SK-N-SH treated with all-trans-retinoic acid at 6 μM for 48 hours (cell line): ENCODE measurements around the gene MCM10.

Experiments
- ATAC-seq: fragments of 200-7000 bp; cut with Tn5 transposase; 3 replicates; pipeline ENCODE4 v1.9.1; 2020; ENCODE audit warnings: mild to moderate bottlenecking, moderate library complexity
- ARNTL ChIP-seq: fragments of 450-650 bp; formaldehyde crosslinking; IDR thresholded peaks from 2 replicates; pipeline ENCODE4 v1.5.0; 2020; ENCODE audit warnings: low read depth, mild to moderate bottlenecking, moderate library complexity, borderline replicate concordance
- BACH2 ChIP-seq: fragments of 250-450 bp; sonication (Bioruptor Pico); IDR thresholded peaks from 2 replicates; pipeline ENCODE4 v1.9.0; 2021; ENCODE audit warnings: mild to moderate bottlenecking, borderline replicate concordance
- CSDC2 ChIP-seq: fragments of 250-450 bp; sonication (Bioruptor Pico); IDR thresholded peaks from 2 replicates; pipeline ENCODE4 v1.5.0; 2020; ENCODE audit warnings: mild to moderate bottlenecking, moderate library complexity
- ESRRG ChIP-seq: fragments of 250-450 bp; sonication (Bioruptor Pico); IDR thresholded peaks from 2 replicates; pipeline ENCODE4 v1.6.1; 2021; ENCODE audit warnings: mild to moderate bottlenecking
- GLIS3 ChIP-seq: fragments of 250-450 bp; sonication (Bioruptor Pico); IDR thresholded peaks from 2 replicates; pipeline ENCODE4 v1.5.0; 2020; ENCODE audit warnings: mild to moderate bottlenecking, moderate library complexity
- ISL1 ChIP-seq: fragments of 250-450 bp; sonication (Bioruptor Pico); IDR thresholded peaks from 2 replicates; pipeline ENCODE4 v2.1.2; 2022; ENCODE audit warnings: mild to moderate bottlenecking, moderate library complexity
- OSR1 ChIP-seq: fragments of 250-450 bp; sonication (Bioruptor Pico); IDR thresholded peaks from 2 replicates; pipeline ENCODE4 v1.8.0; 2022; ENCODE audit warnings: moderate library complexity, mild to moderate bottlenecking, inconsistent platforms
- PPARA ChIP-seq: fragments of 250-450 bp; sonication (Bioruptor Pico); IDR thresholded peaks from 2 replicates; pipeline ENCODE4 v1.5.0; 2020; ENCODE audit warnings: mild to moderate bottlenecking, borderline replicate concordance
- RARB ChIP-seq: fragments of 250-450 bp; sonication (Bioruptor Pico); IDR thresholded peaks from 2 replicates; pipeline ENCODE4 v1.8.0; 2021; ENCODE audit warnings: mild to moderate bottlenecking, moderate library complexity
- SNAI2 ChIP-seq: fragments of 250-450 bp; sonication (Bioruptor Pico); IDR thresholded peaks from 2 replicates; pipeline ENCODE4 v1.5.0; 2020; ENCODE audit warnings: mild to moderate bottlenecking, moderate library complexity
- TCF4 ChIP-seq: fragments of 250-450 bp; sonication (Bioruptor Pico); IDR thresholded peaks from 2 replicates; pipeline ENCODE4 v1.8.0; 2021; ENCODE audit warnings: mild to moderate bottlenecking, moderate library complexity, borderline replicate concordance
- TOX ChIP-seq: fragments of 250-450 bp; sonication (Bioruptor Pico); IDR thresholded peaks from 2 replicates; pipeline ENCODE4 v1.8.0; 2021; ENCODE audit warnings: mild to moderate bottlenecking, moderate library complexity, borderline replicate concordance
- ZC3H10 ChIP-seq: fragments of 250-450 bp; sonication (Bioruptor Pico); IDR thresholded peaks from 2 replicates; pipeline ENCODE4 v1.5.1; 2021; ENCODE audit warnings: mild to moderate bottlenecking, moderate library complexity
- ZFP30 ChIP-seq: fragments of 450-650 bp; formaldehyde crosslinking; IDR thresholded peaks from 2 replicates; pipeline ENCODE4 v1.5.0; 2022; ENCODE audit warnings: mild to moderate bottlenecking, moderate library complexity
- ZNF565 ChIP-seq: fragments of 450-650 bp; formaldehyde crosslinking; conservative IDR thresholded peaks from 2 replicates; pipeline ENCODE4 v1.5.0; 2020; ENCODE audit warnings: low read depth, mild to moderate bottlenecking, moderate library complexity
- ZNF70 ChIP-seq: fragments of 450-650 bp; formaldehyde crosslinking; IDR thresholded peaks from 2 replicates; pipeline ENCODE4 v1.5.0; 2020; ENCODE audit warnings: mild to moderate bottlenecking, moderate library complexity
- ZNF8 ChIP-seq: fragments of 450-650 bp; formaldehyde crosslinking; IDR thresholded peaks from 2 replicates; pipeline ENCODE4 v1.5.0; 2020; ENCODE audit warnings: mild to moderate bottlenecking, moderate library complexity
- TF ChIP-seq, protein P1 (sequence below): fragments of 250-450 bp; sonication (Bioruptor Pico); IDR thresholded peaks from 2 replicates; pipeline ENCODE4 v1.8.0; 2020; ENCODE audit warnings: mild to moderate bottlenecking, moderate library complexity, borderline replicate concordance
- TF ChIP-seq, protein P2 (sequence below): fragments of 250-450 bp; sonication (Bioruptor Pico); IDR thresholded peaks from 2 replicates; pipeline ENCODE4 v1.5.1; 2021; ENCODE audit warnings: mild to moderate bottlenecking, moderate library complexity
- TF ChIP-seq, protein P3 (sequence below): fragments of 250-450 bp; sonication (Bioruptor Pico); IDR thresholded peaks from 2 replicates; pipeline ENCODE4 v1.5.0; 2020; ENCODE audit warnings: mild to moderate bottlenecking, moderate library complexity
- TF ChIP-seq, protein P4 (sequence below): fragments of 250-450 bp; sonication (Bioruptor Pico); IDR thresholded peaks from 2 replicates; pipeline ENCODE4 v1.5.1; 2020; ENCODE audit warnings: low read depth, mild to moderate bottlenecking, moderate library complexity

Gene MCM10

DNA sequence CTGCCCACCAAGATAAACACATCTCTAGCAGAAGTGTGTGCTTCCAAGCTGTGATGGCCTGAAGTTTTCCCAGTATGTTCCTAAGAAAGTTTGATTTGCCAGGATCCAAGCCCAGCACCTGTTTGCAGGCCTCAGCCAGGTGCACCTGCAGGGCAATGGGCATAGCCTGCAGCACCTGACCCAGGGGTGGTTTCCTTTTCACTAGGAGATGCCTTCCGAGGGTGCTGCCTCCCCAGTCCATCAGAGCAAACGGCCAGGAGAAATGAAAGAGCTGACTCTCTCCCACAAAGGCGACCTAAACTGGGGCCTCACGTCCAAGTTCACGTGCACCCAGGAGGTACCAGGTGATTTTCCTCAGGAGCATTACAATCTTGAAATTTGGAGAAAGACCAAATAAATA is 65.7 kb downstream of the MCM10 start:
- TF ChIP-seq PPARA = no peak
- TF ChIP-seq RARB (CRISPR knock-in tag) = no peak
- no peak for TF ChIP-seq GLIS3
- no peak for TF ChIP-seq ZNF70
- TF ChIP-seq SNAI2 (CRISPR knock-in tag) = no peak
- TF ChIP-seq TOX (CRISPR knock-in tag) = no peak
- no peak for TF ChIP-seq TCF4 (CRISPR knock-in tag)
- TF ChIP-seq ZNF565 (CRISPR knock-in tag) = no peak
- TF ChIP-seq, all 23 proteins: peak for 0
- no peak for ATAC-seq

DNA sequence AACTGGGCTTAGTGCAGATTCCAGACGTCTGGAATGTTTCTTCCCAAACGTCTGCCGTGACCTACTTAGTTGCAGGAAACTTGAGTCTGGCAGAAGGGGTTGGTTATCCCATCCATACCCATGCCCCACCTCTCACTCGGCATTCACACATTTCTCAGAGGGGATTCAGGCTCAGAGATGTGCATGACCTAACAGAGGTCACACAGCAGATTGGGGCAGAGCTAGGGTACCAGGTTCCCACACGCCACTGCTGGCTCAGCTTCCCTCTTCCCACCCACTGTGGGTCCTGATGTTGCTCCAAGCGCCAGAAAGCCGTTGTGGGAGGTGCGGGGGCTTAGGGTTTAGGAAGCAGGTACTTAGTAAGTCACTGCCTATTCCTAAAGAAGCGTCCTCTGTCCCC is 69.8 kb downstream of the MCM10 start:
- TF ChIP-seq, protein P1, sequence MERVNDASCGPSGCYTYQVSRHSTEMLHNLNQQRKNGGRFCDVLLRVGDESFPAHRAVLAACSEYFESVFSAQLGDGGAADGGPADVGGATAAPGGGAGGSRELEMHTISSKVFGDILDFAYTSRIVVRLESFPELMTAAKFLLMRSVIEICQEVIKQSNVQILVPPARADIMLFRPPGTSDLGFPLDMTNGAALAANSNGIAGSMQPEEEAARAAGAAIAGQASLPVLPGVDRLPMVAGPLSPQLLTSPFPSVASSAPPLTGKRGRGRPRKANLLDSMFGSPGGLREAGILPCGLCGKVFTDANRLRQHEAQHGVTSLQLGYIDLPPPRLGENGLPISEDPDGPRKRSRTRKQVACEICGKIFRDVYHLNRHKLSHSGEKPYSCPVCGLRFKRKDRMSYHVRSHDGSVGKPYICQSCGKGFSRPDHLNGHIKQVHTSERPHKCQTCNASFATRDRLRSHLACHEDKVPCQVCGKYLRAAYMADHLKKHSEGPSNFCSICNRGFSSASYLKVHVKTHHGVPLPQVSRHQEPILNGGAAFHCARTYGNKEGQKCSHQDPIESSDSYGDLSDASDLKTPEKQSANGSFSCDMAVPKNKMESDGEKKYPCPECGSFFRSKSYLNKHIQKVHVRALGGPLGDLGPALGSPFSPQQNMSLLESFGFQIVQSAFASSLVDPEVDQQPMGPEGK (CRISPR knock-in tag) = no peak
- no peak for TF ChIP-seq OSR1 (CRISPR knock-in tag)
- ATAC-seq = no peak

DNA sequence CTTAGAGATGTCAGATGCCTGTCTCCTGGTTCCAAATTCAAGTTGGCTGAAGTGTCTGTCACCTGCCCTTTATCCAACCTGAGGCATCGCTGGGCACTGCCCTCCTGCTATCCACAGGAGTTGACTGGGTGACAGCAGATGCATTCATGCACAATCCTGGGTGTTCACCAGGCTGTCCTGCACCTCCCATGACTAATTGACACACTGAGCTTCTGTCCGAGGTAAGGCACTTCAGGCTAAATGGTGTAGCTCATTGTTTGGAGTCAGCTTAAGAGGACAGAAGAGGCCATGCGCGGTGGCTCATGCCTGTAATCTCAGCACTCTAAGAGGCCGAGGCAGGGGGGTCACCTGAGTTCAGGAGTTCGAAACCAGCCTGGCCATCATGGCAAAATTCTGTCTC is 70.5 kb downstream of the MCM10 start:
- no peak for ATAC-seq
- TF ChIP-seq, protein P1 (CRISPR knock-in tag) = no peak
- TF ChIP-seq ZFP30 (CRISPR knock-in tag) = no peak
- TF ChIP-seq TOX (CRISPR knock-in tag) = no peak
- TF ChIP-seq, protein P2, sequence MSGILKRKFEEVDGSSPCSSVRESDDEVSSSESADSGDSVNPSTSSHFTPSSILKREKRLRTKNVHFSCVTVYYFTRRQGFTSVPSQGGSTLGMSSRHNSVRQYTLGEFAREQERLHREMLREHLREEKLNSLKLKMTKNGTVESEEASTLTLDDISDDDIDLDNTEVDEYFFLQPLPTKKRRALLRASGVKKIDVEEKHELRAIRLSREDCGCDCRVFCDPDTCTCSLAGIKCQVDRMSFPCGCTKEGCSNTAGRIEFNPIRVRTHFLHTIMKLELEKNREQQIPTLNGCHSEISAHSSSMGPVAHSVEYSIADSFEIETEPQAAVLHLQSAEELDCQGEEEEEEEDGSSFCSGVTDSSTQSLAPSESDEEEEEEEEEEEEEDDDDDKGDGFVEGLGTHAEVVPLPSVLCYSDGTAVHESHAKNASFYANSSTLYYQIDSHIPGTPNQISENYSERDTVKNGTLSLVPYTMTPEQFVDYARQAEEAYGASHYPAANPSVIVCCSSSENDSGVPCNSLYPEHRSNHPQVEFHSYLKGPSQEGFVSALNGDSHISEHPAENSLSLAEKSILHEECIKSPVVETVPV (CRISPR knock-in tag) = no peak
- TF ChIP-seq PPARA = no peak
- TF ChIP-seq OSR1 (CRISPR knock-in tag) = no peak
- no peak for TF ChIP-seq ZNF8 (CRISPR knock-in tag)
- no peak for TF ChIP-seq CSDC2 (CRISPR knock-in tag)
- no peak for TF ChIP-seq RARB (CRISPR knock-in tag)
- no peak for TF ChIP-seq ZC3H10 (CRISPR knock-in tag)
- TF ChIP-seq GLIS3 = no peak
- no peak for TF ChIP-seq ESRRG (CRISPR knock-in tag)
- TF ChIP-seq ARNTL (CRISPR knock-in tag) = no peak
- TF ChIP-seq SNAI2 (CRISPR knock-in tag) = no peak
- no peak for TF ChIP-seq ZNF565 (CRISPR knock-in tag)
- TF ChIP-seq, protein P3, sequence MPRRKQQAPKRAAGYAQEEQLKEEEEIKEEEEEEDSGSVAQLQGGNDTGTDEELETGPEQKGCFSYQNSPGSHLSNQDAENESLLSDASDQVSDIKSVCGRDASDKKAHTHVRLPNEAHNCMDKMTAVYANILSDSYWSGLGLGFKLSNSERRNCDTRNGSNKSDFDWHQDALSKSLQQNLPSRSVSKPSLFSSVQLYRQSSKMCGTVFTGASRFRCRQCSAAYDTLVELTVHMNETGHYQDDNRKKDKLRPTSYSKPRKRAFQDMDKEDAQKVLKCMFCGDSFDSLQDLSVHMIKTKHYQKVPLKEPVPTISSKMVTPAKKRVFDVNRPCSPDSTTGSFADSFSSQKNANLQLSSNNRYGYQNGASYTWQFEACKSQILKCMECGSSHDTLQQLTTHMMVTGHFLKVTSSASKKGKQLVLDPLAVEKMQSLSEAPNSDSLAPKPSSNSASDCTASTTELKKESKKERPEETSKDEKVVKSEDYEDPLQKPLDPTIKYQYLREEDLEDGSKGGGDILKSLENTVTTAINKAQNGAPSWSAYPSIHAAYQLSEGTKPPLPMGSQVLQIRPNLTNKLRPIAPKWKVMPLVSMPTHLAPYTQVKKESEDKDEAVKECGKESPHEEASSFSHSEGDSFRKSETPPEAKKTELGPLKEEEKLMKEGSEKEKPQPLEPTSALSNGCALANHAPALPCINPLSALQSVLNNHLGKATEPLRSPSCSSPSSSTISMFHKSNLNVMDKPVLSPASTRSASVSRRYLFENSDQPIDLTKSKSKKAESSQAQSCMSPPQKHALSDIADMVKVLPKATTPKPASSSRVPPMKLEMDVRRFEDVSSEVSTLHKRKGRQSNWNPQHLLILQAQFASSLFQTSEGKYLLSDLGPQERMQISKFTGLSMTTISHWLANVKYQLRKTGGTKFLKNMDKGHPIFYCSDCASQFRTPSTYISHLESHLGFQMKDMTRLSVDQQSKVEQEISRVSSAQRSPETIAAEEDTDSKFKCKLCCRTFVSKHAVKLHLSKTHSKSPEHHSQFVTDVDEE (CRISPR knock-in tag) = no peak
- no peak for TF ChIP-seq ISL1 (CRISPR knock-in tag)
- TF ChIP-seq TCF4 (CRISPR knock-in tag) = no peak

DNA sequence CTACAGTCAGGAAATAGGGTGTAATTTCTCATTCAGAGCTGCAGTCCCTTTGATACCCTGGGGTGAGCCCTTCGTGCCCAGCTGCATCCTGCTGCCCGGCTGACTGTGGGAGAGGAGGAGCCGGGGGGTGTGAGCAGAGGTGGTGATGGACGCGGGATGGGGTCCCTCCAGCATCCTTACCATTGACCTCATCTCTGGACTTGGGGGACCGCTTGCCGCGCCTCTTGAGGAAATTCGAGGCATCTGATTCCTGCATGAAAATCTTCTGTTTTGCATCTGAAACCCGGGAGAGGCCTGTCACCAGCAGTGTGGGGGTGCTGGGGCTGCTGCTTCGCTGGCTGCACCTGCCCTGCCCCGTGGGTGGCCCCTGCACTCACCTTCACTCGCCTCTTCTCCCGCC is 72.0 kb downstream of the MCM10 start:
- ATAC-seq = no peak

More for the DNA sequence above, 72.0 kb downstream of the MCM10 start:
- no peak for TF ChIP-seq ZNF8 (CRISPR knock-in tag)
- TF ChIP-seq ZFP30 (CRISPR knock-in tag) = no peak
- TF ChIP-seq, protein P2 (CRISPR knock-in tag) = no peak
- TF ChIP-seq, protein P4, sequence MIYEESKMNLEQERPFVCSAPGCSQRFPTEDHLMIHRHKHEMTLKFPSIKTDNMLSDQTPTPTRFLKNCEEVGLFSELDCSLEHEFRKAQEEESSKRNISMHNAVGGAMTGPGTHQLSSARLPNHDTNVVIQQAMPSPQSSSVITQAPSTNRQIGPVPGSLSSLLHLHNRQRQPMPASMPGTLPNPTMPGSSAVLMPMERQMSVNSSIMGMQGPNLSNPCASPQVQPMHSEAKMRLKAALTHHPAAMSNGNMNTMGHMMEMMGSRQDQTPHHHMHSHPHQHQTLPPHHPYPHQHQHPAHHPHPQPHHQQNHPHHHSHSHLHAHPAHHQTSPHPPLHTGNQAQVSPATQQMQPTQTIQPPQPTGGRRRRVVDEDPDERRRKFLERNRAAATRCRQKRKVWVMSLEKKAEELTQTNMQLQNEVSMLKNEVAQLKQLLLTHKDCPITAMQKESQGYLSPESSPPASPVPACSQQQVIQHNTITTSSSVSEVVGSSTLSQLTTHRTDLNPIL (CRISPR knock-in tag) = no peak
- TF ChIP-seq ESRRG (CRISPR knock-in tag) = no peak
- no peak for TF ChIP-seq ZC3H10 (CRISPR knock-in tag)
- TF ChIP-seq BACH2 (CRISPR knock-in tag) = no peak
- TF ChIP-seq ZNF70 = no peak
- TF ChIP-seq, protein P1 (CRISPR knock-in tag) = no peak
- TF ChIP-seq PPARA = no peak
- no peak for TF ChIP-seq ISL1 (CRISPR knock-in tag)
- no peak for TF ChIP-seq GLIS3
- no peak for TF ChIP-seq SNAI2 (CRISPR knock-in tag)
